HG03280 (cell line): ENCODE results near the gene DLL1.

Experiments used
- ATAC-seq: cut with Tn5 transposase; IDR thresholded peaks from one replicate; pipeline ENCODE4 v1.9.1; 2021; ENCODE audit warnings: mild to moderate bottlenecking, moderate library complexity; ENCODE audit not compliant: unreplicated experiment

Gene DLL1

DNA sequence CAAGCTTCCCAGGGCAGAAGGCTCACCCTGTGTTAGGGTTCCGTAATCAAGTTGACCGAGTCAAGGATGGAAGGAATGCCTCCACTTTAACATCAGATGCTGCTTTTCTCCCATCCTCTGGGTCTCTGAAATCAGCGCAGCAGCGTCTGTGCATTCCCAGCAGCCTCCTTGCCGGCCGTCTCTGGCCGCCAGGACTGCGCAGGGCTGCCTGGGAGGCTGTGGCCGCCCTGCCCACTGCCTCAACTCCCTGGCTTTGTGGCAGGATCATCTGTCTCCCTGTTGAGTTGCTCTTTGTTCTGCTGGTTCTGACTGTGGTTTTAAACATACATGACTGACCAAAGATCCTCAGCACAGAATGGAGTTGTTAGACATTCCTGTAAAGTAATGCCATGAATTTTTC, 56.5 kb downstream of the DLL1 start:
- ATAC-seq, result no peak

DNA sequence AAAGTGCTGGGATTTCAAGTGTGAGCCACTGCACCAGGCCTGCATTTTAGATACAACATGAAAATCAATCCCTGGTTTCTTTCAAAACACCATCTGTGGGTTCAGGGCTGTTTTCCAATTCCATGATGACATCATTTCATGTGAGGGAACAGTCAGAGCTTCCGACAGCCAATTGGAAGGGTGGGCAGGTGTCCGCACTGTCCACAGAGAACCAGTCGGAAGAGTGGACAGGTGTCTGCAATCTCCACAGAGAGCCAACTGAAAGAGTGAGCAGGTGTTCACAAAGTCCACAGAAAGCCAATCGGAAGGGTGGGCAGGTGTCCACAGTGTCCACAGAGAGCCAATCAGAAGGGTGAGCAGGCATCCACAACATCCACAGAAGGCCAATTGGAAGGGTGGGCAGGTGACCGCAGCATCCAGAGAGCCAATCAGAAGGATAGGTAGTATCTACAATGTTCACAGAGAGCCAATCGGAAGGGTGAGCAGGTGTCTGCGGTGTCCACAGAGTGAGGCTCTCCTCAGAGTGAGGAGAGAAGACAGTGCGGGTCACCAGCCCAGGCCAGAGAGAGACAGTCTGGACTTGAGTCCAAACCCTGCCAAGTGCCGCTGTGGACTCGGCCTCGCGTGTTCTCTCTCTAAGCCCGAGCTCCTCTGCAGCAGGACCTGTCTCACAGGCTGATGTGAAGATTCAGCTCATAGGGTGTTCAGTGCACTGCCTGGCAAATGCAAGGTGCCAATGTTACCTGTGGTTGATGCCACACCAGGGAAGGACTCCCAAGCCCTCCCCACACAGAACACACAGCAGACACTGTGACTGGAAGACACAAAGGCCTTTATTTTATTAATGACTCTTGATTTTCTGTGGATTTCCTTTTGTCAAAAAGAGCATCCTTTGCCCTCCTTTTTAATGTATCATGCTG, 57.3 kb downstream of the DLL1 start:
- no peak for ATAC-seq
